Lower lobe of right lung (tissue), 2 donors: ENCODE data around the gene RTEL1. TPM values are rescaled to one million over a fixed set of nuclear protein-coding genes. Genes with fewer than 3 reads are reported as not detected.

Experiments
- ATAC-seq, 2 donors: fragments of 200-7000 bp; cut with Tn5 transposase; one replicate each; pipeline ENCODE4 v1.9.1; 2020 to 2022; ENCODE audit warnings: mild to moderate bottlenecking in 2 of 2, moderate library complexity in 2 of 2
- DNase-seq: peaks from one replicate; pipeline ENCODE4 v3.0.0-alpha.2; 2020
- H3K27ac ChIP-seq: fragments of 200-600 bp; one replicate; pipeline ENCODE4 v1.8.0; 2022
- H3K27me3 ChIP-seq: fragments of 200-600 bp; one replicate; pipeline ENCODE4 v1.8.0; 2022; ENCODE audit warnings: low read depth
- H3K36me3 ChIP-seq: fragments of 200-600 bp; one replicate; pipeline ENCODE4 v1.8.0; 2022; ENCODE audit warnings: mild to moderate bottlenecking
- H3K4me1 ChIP-seq: fragments of 200-600 bp; one replicate; pipeline ENCODE4 v1.8.0; 2022
- H3K4me3 ChIP-seq: fragments of 200-600 bp; one replicate; pipeline ENCODE4 v1.8.0; 2022; ENCODE audit warnings: mild to moderate bottlenecking
- H3K9me3 ChIP-seq: fragments of 200-600 bp; one replicate; pipeline ENCODE4 v1.8.0; 2022
- intact Hi-C: fragments of 100-400 bp; cut with DNase I; formaldehyde crosslinking; loops from one replicate; pipeline ENCODE4 v1.11.0; 2022
- total RNA-seq: library from RNA; stranded (reverse); fragmentation: NEBNext Ultra II Directional; extraction: Animal tissue kit (Norgen Biotek cat#: 25700); gene quantifications from one replicate; pipeline ENCODE4 v1.2.1, GENCODE V29; 2021
- TF ChIP-seq, protein P1 (sequence below): fragments of 200-600 bp; IDR thresholded peaks from one replicate; pipeline ENCODE4 v1.8.0; 2022; ENCODE audit warnings: antibody characterized with exemption, mild to moderate bottlenecking
- donor health status: DM: no; HTN: yes; CAD: no; lungs with severe emphysema.

Gene RTEL1
- total RNA-seq, 1 donor from 2014 or later = 23.8 TPM

DNA sequence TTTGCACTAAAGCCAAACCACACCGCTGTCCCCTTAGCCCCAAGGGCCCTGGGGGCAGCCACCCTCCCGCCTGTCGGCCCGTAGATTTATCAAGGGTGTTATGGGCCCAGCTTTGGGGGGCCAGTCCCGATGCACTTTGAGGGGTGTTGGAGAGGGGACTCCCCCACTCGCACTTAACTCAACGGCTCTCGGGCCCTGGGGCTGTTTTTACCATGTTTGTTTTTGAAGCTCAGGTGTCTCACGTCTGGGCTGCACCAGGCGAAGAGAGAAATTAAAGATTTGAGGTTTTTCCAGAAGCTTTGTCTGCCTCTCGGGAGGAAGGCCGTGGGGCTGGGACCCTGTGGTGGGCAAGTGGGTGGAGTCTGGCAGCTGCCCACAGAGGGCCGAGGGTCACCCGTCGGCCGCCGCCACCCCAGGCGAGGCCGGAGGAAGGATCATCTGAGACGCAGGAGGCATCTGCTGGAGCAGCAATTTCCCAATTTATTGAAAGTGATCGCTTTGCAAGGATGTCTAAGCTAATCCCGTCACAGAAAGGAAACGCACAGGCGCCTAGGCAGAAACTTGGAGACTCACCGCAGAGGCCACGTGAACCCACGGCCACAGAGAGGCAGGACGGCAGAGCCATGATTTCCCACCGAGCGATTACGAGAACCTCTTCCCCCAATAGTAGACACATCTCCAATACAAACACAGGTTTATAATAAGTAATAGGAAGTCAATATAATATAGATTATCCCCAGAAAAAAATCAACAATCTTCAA is 85.3 kb downstream of the RTEL1 start:
- TF ChIP-seq, protein P1, sequence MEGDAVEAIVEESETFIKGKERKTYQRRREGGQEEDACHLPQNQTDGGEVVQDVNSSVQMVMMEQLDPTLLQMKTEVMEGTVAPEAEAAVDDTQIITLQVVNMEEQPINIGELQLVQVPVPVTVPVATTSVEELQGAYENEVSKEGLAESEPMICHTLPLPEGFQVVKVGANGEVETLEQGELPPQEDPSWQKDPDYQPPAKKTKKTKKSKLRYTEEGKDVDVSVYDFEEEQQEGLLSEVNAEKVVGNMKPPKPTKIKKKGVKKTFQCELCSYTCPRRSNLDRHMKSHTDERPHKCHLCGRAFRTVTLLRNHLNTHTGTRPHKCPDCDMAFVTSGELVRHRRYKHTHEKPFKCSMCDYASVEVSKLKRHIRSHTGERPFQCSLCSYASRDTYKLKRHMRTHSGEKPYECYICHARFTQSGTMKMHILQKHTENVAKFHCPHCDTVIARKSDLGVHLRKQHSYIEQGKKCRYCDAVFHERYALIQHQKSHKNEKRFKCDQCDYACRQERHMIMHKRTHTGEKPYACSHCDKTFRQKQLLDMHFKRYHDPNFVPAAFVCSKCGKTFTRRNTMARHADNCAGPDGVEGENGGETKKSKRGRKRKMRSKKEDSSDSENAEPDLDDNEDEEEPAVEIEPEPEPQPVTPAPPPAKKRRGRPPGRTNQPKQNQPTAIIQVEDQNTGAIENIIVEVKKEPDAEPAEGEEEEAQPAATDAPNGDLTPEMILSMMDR = no peak
- H3K9me3 ChIP-seq = no peaks in the 10 kb centered on the region
- H3K4me1 ChIP-seq = peaks cover 23% of the 10 kb centered on the region
- DNase-seq (no peak), ATAC-seq (no peak)
- no peaks in the 10 kb centered on the region for H3K27me3 ChIP-seq
- H3K27ac ChIP-seq = no peak overlapping the region
- peaks cover 36% of the 10 kb centered on the region for H3K36me3 ChIP-seq
- intact Hi-C loops = no loop called here
- H3K4me3 ChIP-seq = no peak overlapping the region

DNA sequence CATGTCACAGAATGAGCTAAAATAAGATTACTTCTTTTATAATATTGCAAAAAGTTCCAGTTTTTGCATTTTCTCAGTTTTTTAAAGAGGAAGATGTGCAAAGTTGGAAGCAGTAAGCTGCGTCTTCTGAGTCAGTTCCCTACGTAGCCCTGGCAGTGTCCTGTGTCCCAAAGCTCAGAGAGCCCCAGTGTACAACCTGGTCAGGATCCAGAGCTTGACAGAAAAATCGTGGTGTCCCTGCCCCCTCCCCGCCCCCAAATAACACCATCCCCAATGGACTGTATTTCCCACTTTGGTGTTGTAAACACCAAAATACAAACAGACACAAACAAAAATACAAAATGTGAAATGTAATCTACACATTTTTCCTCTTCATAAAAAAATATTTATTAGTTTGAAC is 86.0 kb downstream of the RTEL1 start:
- H3K4me1 ChIP-seq = peaks cover 15% of the 10 kb centered on the region
- H3K9me3 ChIP-seq = no peaks in the 10 kb centered on the region
- no peak overlapping the region for H3K27ac ChIP-seq
- ATAC-seq (no peak), DNase-seq (no peak)
- no peak overlapping the region for H3K4me3 ChIP-seq
- TF ChIP-seq, protein P1 = no peak
- H3K27me3 ChIP-seq = no peaks in the 10 kb centered on the region
- peaks cover 36% of the 10 kb centered on the region for H3K36me3 ChIP-seq
- intact Hi-C loops = no loop called here

DNA sequence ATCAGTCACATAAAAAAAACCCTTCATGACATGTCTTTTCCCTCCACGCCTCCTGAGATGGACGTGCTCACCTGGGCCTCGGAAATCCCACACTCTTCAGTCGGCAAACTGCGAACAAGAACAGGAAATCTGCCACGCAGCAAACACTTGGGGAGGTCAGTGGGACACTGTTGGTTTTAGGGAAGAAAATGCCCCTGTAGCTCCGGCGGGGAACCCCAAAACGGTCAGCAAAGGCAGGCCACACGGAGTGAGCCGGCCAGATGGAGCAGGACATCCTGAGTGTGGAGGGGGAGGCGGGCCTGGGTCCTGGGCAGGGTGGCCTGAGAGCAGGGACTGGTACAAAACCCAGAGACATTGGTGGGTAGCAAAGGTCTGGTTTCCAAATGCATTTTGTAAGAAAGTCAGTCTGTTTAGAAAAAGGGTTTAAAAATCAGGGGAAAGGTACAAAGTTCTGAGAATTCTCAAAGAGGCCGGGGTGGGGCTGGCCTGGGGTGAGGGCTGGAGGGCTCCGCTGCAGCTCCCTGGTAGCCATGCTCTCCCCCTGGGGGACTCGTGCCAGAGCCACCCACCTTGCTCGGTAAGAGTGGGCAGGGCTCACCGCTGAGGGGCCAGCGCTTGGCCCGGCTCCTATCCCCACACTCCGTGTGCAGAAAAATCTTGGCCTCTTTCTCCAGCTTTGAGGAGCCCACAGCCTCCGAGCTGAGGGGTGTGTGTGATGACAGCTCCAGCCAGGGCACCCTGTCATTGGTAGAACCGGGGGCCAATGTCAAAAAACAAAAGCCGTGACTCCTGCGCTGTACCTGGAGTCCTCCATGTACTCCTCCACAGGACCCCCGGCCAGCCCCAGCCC is 86.7 kb downstream of the RTEL1 start:
- H3K27ac ChIP-seq = no peak overlapping the region
- DNase-seq (no peak), ATAC-seq (no peak)
- no peaks in the 10 kb centered on the region for H3K9me3 ChIP-seq
- H3K36me3 ChIP-seq = peaks cover 36% of the 10 kb centered on the region
- TF ChIP-seq, protein P1 = no peak
- peaks cover 14% of the 10 kb centered on the region for H3K4me1 ChIP-seq
- intact Hi-C loops = no loop called here
- H3K27me3 ChIP-seq = no peaks in the 10 kb centered on the region
- H3K4me3 ChIP-seq = no peak overlapping the region

DNA sequence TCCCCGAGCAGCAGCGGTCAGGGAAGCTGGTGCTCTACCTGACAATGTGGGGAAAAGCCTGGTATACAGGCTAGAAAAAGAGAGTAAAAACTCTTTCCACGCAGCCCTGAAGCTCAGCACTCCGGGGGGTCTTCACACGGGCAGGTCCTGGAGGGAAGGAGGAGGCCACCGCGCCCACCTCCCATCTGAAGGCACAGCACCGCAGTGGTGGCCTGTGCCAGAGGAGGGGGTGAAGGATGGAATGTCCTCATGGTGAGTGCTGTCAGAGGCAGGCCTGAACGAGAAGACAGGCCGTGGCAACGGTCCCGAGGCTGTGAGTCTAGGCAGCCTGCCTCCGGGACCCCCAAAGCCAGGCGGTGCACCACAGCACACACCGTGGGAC is 87.3 kb downstream of the RTEL1 start:
- H3K9me3 ChIP-seq = no peaks in the 10 kb centered on the region
- ATAC-seq (no peak), DNase-seq (no peak)
- intact Hi-C loops = no loop called here
- H3K27me3 ChIP-seq = no peaks in the 10 kb centered on the region
- TF ChIP-seq, protein P1 = no peak
- H3K27ac ChIP-seq = no peak overlapping the region
- peaks cover 14% of the 10 kb centered on the region for H3K4me1 ChIP-seq
- H3K36me3 ChIP-seq = peaks cover 36% of the 10 kb centered on the region
- no peak overlapping the region for H3K4me3 ChIP-seq

Other genes with a start within 250 kb of the RTEL1 start
- not detected for gene KCNQ2, start 185.7 kb upstream of the RTEL1 start, total RNA-seq
- 0.77 TPM for gene EEF1A2, start 159.2 kb upstream of the RTEL1 start, total RNA-seq
- 305 TPM for gene PPDPF, start 137.5 kb upstream of the RTEL1 start, total RNA-seq
- 4.2 TPM for gene PTK6, start 120.9 kb upstream of the RTEL1 start, total RNA-seq
- gene SRMS, start 110.6 kb upstream of the RTEL1 start, total RNA-seq = not detected
- 1.3 TPM for gene FNDC11, start 104.2 kb upstream of the RTEL1 start, total RNA-seq
- gene HELZ2, start 84.1 kb upstream of the RTEL1 start, total RNA-seq = 59.6 TPM
- 9.7 TPM for gene GMEB2, start 31.2 kb upstream of the RTEL1 start, total RNA-seq
- 12.1 TPM for gene STMN3, start 4.9 kb upstream of the RTEL1 start, total RNA-seq
- 5.3 TPM for gene TNFRSF6B, start 38.3 kb downstream of the RTEL1 start, total RNA-seq
- 44.3 TPM for gene ARFRP1, start 49.7 kb downstream of the RTEL1 start, total RNA-seq
- 27.2 TPM for gene ZGPAT, start 49.7 kb downstream of the RTEL1 start, total RNA-seq
- 8.7 TPM for gene LIME1, start 78.4 kb downstream of the RTEL1 start, total RNA-seq
- gene SLC2A4RG, start 81.5 kb downstream of the RTEL1 start, total RNA-seq = 50.5 TPM
- gene ZBTB46, start 173.0 kb downstream of the RTEL1 start, total RNA-seq = 9.9 TPM
- not detected for gene ABHD16B, start 203.2 kb downstream of the RTEL1 start, total RNA-seq
- gene TPD52L2, start 207.0 kb downstream of the RTEL1 start, total RNA-seq = 76.9 TPM
- gene DNAJC5, start 236.8 kb downstream of the RTEL1 start, total RNA-seq = 54.5 TPM